GM23338 (cell line): ENCODE measurements around the gene LCOR. TPM values are rescaled to one million over a fixed set of nuclear protein-coding genes. Genes with fewer than 3 reads are reported as not detected.

ENCODE experiments used
- ATAC-seq: fragments of 200-7000 bp; cut with Tn5 transposase; 3 replicates; pipeline ENCODE4 v1.9.1; 2020
- DNase-seq: peaks from one replicate; pipeline ENCODE4 v3.0.0-alpha.2; 2015; ENCODE audit warnings: low spot score
- H2AFZ ChIP-seq: fragments of 200-600 bp; sonication (generic); 2 replicates; pipeline ENCODE4 v1.8.0; 2016; ENCODE audit warnings: antibody characterized with exemption, mild to moderate bottlenecking, moderate library complexity
- H3F3A ChIP-seq: fragments of 200-600 bp; sonication (generic); replicated peaks from 2 replicates; pipeline ENCODE4 v1.8.0; 2017; ENCODE audit warnings: antibody characterized with exemption, mixed run types, low read depth
- H3K27ac ChIP-seq: fragments of 200-600 bp; sonication (generic); 2 replicates; pipeline ENCODE4 v1.6.1; 2016; ENCODE audit warnings: low read depth
- H3K27me3 ChIP-seq: fragments of 200-600 bp; sonication (generic); 2 replicates; pipeline ENCODE4 v1.8.0; 2016; ENCODE audit warnings: mild to moderate bottlenecking, mixed run types, moderate library complexity; ENCODE audit not compliant: insufficient read depth
- H3K36me3 ChIP-seq: fragments of 200-600 bp; sonication (generic); 2 replicates; pipeline ENCODE4 v1.8.0; 2016; ENCODE audit warnings: mild to moderate bottlenecking; ENCODE audit not compliant: insufficient read depth
- H3K4me1 ChIP-seq: fragments of 200-600 bp; sonication (generic); 2 replicates; pipeline ENCODE4 v1.8.0; 2016; ENCODE audit warnings: mild to moderate bottlenecking, moderate library complexity; ENCODE audit not compliant: insufficient read depth
- H3K4me2 ChIP-seq: fragments of 200-600 bp; sonication (generic); 2 replicates; pipeline ENCODE4 v1.7.1; 2017; ENCODE audit warnings: mixed run types
- H3K4me3 ChIP-seq: fragments of 200-600 bp; sonication (generic); 2 replicates; pipeline ENCODE4 v1.6.1; 2016; ENCODE audit warnings: mixed run types
- H3K79me2 ChIP-seq: fragments of 200-600 bp; sonication (generic); replicated peaks from 2 replicates; pipeline ENCODE4 v1.8.0; 2017; ENCODE audit warnings: mild to moderate bottlenecking; ENCODE audit not compliant: insufficient read depth
- H3K9me2 ChIP-seq: fragments of 200-600 bp; sonication (generic); 2 replicates; pipeline ENCODE4 v1.8.0; 2017; ENCODE audit not compliant: insufficient read depth
- H4K20me1 ChIP-seq: fragments of 200-600 bp; sonication (generic); replicated peaks from 2 replicates; pipeline ENCODE4 v1.8.0; 2017; ENCODE audit warnings: mild to moderate bottlenecking; ENCODE audit not compliant: insufficient read depth
- H3K27ac Mint-ChIP-seq: 2 replicates; pipeline ENCODE4 v1.8.0; 2020; ENCODE audit warnings: inconsistent platforms, mild to moderate bottlenecking, moderate library complexity, mixed read lengths
- H3K27me3 Mint-ChIP-seq: 3 replicates; pipeline ENCODE4 v1.8.0; 2022; ENCODE audit warnings: low read depth, mild to moderate bottlenecking, moderate library complexity, mixed read lengths, inconsistent platforms; ENCODE audit not compliant: insufficient read depth, poor library complexity
- H3K36me3 Mint-ChIP-seq: 3 replicates; pipeline ENCODE4 v1.8.0; 2021; ENCODE audit warnings: low read depth, mild to moderate bottlenecking, inconsistent platforms, moderate library complexity, mixed read lengths
- H3K4me1 Mint-ChIP-seq: 3 replicates; pipeline ENCODE4 v1.8.0; 2020; ENCODE audit warnings: mild to moderate bottlenecking, inconsistent platforms, mixed read lengths
- H3K4me3 Mint-ChIP-seq: 3 replicates; pipeline ENCODE4 v1.8.0; 2021; ENCODE audit warnings: moderate library complexity, mild to moderate bottlenecking, inconsistent platforms, mixed read lengths
- H3K9me3 Mint-ChIP-seq: 3 replicates; pipeline ENCODE4 v1.8.0; 2020; ENCODE audit warnings: moderate library complexity, mild to moderate bottlenecking, inconsistent platforms, mixed read lengths
- CREB1 ChIP-seq: fragments of 250-450 bp; sonication (Bioruptor Pico); IDR thresholded peaks from 2 replicates; pipeline ENCODE4 v1.5.0; 2020; ENCODE audit warnings: low read depth, mild to moderate bottlenecking, moderate library complexity
- EZH2 ChIP-seq: fragments of 200-600 bp; sonication (generic); IDR thresholded peaks from one replicate; pipeline ENCODE4 v1.8.0; 2017; ENCODE audit warnings: antibody characterized with exemption, mild to moderate bottlenecking, low read depth; ENCODE audit not compliant: unreplicated experiment
- EZH2phosphoT487 ChIP-seq: fragments of 200-600 bp; sonication (generic); IDR thresholded peaks from one replicate; pipeline ENCODE4 v1.8.1; 2018; ENCODE audit warnings: antibody characterized with exemption; ENCODE audit not compliant: unreplicated experiment
- POLR2AphosphoS5 ChIP-seq: IDR thresholded peaks from 2 replicates; pipeline ENCODE4 v1.6.1; 2016; ENCODE audit warnings: antibody characterized with exemption, low read depth
- REST ChIP-seq: IDR thresholded peaks from one replicate; pipeline ENCODE4 v1.6.1; 2018; ENCODE audit warnings: antibody characterized with exemption; ENCODE audit not compliant: unreplicated experiment
- STAT1 ChIP-seq: IDR thresholded peaks from one replicate; pipeline ENCODE4 v1.6.1; 2016; ENCODE audit warnings: antibody characterized with exemption; ENCODE audit not compliant: unreplicated experiment
- ZNF114 ChIP-seq: fragments of 250-450 bp; sonication (Bioruptor Pico); IDR thresholded peaks from 2 replicates; pipeline ENCODE4 v1.5.0; 2020; ENCODE audit warnings: mild to moderate bottlenecking, moderate library complexity
- ZNF331 ChIP-seq: fragments of 250-450 bp; sonication (Bioruptor Pico); IDR thresholded peaks from 2 replicates; pipeline ENCODE4 v1.5.0; 2020; ENCODE audit warnings: low read depth, mild to moderate bottlenecking, moderate library complexity
- polyA plus RNA-seq: library from polyadenylated mRNA; unstranded; fragments of >200 nt; fragmentation: Nextera tagmentation; extraction: Ambion mirVana; gene quantifications from 2 replicates; pipeline ENCODE4 v1.2.1, GENCODE V29; 2016
- total RNA-seq: library from RNA; depleted of rRNA; stranded (reverse); fragments of >200 nt; shearing (Covaris generic); gene quantifications from 2 replicates; pipeline ENCODE4 v1.2.3, GENCODE V29; 2014
- TF ChIP-seq, protein P1 (sequence below), 2 experiments: fragments of 200-600 bp in 1 of 2; sonication (generic) in 1 of 2; conservative IDR thresholded peaks; 2 replicates each; pipeline versions ENCODE4 v1.5.1 to v1.6.1; 2016 to 2017; ENCODE audit warnings: antibody characterized with exemption in 2 of 2, low read depth in 2 of 2, mild to moderate bottlenecking in 2 of 2, moderate library complexity in 1 of 2
- TF ChIP-seq, protein P2 (sequence below): fragments of 250-450 bp; sonication (Bioruptor Pico); IDR thresholded peaks from 2 replicates; pipeline ENCODE4 v1.5.0; 2020; ENCODE audit warnings: mild to moderate bottlenecking, moderate library complexity
- TF ChIP-seq, protein P3 (sequence below): IDR thresholded peaks from 2 replicates; pipeline ENCODE4 v1.6.1; 2016; ENCODE audit warnings: antibody characterized with exemption

The LCOR gene
- total and polyA plus RNA-seq, 2 experiments from 2014 or later: 6.9 to 14.9 TPM

DNA sequence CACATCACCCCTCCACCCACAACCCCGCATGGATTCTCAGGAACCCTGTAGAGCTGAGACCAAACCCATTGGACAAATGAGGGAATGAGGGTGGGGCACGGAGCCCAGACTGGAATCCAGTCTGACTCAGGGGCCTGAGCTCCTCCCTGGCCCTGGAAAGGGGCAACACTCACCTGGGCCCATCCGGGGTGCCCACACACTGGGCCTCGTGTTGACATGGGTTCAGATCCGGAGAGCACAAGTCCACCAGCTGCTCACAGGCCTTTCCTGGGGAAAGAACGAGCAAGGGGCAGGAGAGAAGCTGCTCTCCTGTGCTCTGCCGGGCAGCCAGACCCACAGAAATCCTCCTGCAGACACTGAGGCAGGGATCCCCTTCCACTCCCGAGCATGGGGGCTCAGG is 181.5 kb downstream of the LCOR start:
- H2AFZ ChIP-seq: no peak overlapping the region
- ATAC-seq (no peak), DNase-seq (no peak)
- no peak overlapping the region for H3K4me3 Mint-ChIP-seq
- no peak overlapping the region for H3K4me3 ChIP-seq
- H3K27ac Mint-ChIP-seq: no peak overlapping the region; the same call in 1 of the 2 replicates
- H3K9me2 ChIP-seq: no peaks in the 10 kb centered on the region
- H4K20me1 ChIP-seq: no peaks in the 10 kb centered on the region
- H3K79me2 ChIP-seq: no peaks in the 10 kb centered on the region
- peaks cover 11% of the 10 kb centered on the region for H3K27me3 Mint-ChIP-seq
- H3K4me1 Mint-ChIP-seq: no peaks in the 10 kb centered on the region
- H3K4me1 ChIP-seq: no peaks in the 10 kb centered on the region
- no peaks in the 10 kb centered on the region for H3K36me3 ChIP-seq
- TF ChIP-seq ZNF114 (CRISPR knock-in tag) (no peak), EZH2phosphoT487 (no peak), POLR2AphosphoS5 (no peak), EZH2 (no peak), ZNF331 (no peak), REST (no peak), CREB1 (CRISPR knock-in tag) (no peak), STAT1 (no peak)
- TF ChIP-seq, protein P1, sequence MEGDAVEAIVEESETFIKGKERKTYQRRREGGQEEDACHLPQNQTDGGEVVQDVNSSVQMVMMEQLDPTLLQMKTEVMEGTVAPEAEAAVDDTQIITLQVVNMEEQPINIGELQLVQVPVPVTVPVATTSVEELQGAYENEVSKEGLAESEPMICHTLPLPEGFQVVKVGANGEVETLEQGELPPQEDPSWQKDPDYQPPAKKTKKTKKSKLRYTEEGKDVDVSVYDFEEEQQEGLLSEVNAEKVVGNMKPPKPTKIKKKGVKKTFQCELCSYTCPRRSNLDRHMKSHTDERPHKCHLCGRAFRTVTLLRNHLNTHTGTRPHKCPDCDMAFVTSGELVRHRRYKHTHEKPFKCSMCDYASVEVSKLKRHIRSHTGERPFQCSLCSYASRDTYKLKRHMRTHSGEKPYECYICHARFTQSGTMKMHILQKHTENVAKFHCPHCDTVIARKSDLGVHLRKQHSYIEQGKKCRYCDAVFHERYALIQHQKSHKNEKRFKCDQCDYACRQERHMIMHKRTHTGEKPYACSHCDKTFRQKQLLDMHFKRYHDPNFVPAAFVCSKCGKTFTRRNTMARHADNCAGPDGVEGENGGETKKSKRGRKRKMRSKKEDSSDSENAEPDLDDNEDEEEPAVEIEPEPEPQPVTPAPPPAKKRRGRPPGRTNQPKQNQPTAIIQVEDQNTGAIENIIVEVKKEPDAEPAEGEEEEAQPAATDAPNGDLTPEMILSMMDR (conservative IDR thresholded peaks at IDR 0.05; ENCODE audit: low read depth in 2 of 2): no peak
- TF ChIP-seq, protein P2, sequence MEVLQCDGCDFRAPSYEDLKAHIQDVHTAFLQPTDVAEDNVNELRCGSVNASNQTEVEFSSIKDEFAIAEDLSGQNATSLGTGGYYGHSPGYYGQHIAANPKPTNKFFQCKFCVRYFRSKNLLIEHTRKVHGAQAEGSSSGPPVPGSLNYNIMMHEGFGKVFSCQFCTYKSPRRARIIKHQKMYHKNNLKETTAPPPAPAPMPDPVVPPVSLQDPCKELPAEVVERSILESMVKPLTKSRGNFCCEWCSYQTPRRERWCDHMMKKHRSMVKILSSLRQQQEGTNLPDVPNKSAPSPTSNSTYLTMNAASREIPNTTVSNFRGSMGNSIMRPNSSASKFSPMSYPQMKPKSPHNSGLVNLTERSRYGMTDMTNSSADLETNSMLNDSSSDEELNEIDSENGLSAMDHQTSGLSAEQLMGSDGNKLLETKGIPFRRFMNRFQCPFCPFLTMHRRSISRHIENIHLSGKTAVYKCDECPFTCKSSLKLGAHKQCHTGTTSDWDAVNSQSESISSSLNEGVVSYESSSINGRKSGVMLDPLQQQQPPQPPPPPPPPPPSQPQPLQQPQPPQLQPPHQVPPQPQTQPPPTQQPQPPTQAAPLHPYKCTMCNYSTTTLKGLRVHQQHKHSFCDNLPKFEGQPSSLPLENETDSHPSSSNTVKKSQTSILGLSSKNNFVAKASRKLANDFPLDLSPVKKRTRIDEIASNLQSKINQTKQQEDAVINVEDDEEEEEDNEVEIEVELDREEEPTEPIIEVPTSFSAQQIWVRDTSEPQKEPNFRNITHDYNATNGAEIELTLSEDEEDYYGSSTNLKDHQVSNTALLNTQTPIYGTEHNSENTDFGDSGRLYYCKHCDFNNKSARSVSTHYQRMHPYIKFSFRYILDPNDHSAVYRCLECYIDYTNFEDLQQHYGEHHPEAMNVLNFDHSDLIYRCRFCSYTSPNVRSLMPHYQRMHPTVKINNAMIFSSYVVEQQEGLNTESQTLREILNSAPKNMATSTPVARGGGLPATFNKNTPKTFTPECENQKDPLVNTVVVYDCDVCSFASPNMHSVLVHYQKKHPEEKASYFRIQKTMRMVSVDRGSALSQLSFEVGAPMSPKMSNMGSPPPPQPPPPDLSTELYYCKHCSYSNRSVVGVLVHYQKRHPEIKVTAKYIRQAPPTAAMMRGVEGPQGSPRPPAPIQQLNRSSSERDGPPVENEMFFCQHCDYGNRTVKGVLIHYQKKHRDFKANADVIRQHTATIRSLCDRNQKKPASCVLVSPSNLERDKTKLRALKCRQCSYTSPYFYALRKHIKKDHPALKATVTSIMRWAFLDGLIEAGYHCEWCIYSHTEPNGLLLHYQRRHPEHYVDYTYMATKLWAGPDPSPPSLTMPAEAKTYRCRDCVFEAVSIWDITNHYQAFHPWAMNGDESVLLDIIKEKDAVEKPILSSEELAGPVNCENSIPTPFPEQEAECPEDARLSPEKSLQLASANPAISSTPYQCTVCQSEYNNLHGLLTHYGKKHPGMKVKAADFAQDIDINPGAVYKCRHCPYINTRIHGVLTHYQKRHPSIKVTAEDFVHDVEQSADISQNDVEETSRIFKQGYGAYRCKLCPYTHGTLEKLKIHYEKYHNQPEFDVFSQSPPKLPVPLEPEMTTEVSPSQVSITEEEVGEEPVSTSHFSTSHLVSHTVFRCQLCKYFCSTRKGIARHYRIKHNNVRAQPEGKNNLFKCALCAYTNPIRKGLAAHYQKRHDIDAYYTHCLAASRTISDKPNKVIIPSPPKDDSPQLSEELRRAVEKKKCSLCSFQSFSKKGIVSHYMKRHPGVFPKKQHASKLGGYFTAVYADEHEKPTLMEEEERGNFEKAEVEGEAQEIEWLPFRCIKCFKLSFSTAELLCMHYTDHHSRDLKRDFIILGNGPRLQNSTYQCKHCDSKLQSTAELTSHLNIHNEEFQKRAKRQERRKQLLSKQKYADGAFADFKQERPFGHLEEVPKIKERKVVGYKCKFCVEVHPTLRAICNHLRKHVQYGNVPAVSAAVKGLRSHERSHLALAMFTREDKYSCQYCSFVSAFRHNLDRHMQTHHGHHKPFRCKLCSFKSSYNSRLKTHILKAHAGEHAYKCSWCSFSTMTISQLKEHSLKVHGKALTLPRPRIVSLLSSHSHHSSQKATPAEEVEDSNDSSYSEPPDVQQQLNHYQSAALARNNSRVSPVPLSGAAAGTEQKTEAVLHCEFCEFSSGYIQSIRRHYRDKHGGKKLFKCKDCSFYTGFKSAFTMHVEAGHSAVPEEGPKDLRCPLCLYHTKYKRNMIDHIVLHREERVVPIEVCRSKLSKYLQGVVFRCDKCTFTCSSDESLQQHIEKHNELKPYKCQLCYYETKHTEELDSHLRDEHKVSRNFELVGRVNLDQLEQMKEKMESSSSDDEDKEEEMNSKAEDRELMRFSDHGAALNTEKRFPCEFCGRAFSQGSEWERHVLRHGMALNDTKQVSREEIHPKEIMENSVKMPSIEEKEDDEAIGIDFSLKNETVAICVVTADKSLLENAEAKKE (CRISPR knock-in tag): no peak
- TF ChIP-seq, protein P3, sequence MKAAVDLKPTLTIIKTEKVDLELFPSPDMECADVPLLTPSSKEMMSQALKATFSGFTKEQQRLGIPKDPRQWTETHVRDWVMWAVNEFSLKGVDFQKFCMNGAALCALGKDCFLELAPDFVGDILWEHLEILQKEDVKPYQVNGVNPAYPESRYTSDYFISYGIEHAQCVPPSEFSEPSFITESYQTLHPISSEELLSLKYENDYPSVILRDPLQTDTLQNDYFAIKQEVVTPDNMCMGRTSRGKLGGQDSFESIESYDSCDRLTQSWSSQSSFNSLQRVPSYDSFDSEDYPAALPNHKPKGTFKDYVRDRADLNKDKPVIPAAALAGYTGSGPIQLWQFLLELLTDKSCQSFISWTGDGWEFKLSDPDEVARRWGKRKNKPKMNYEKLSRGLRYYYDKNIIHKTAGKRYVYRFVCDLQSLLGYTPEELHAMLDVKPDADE: no peak
- no peaks in the 10 kb centered on the region for H3F3A ChIP-seq
- no peak overlapping the region for H3K27ac ChIP-seq
- no peaks in the 10 kb centered on the region; the same call in 2 of the 3 replicates for H3K36me3 Mint-ChIP-seq
- H3K9me3 Mint-ChIP-seq: no peaks in the 10 kb centered on the region
- H3K27me3 ChIP-seq: no peaks in the 10 kb centered on the region
- no peak overlapping the region for H3K4me2 ChIP-seq
